Fibroblast of the aortic adventitia (primary cell): Measurements from ENCODE around the gene LENG8. TPM values are rescaled to one million over a fixed set of nuclear protein-coding genes. Genes with fewer than 3 reads are reported as not detected.

Experiments
- DNase-seq: peaks from one replicate; pipeline ENCODE4 v3.0.0-alpha.2; 2010; ENCODE audit warnings: low read depth
- H3K4me3 ChIP-seq: 2 replicates; pipeline ENCODE4 v1.5.1; 2011; ENCODE audit warnings: low read depth, mild to moderate bottlenecking, control low read depth, low read length, moderate library complexity
- total RNA-seq: library from RNA; depleted of rRNA; stranded (reverse); fragments of >200 nt; gene quantifications from 2 replicates; pipeline ENCODE4 v1.2.3, GENCODE V29; 2012; ENCODE audit warnings: low replicate concordance
- TF ChIP-seq, protein P1 (sequence below): IDR thresholded peaks from 2 replicates; pipeline ENCODE4 v1.5.1; 2011; ENCODE audit warnings: mild to moderate bottlenecking, low read length, control low read depth, inconsistent platforms; ENCODE audit not compliant: insufficient read depth

The LENG8 gene
- total RNA-seq, 1 donor = 41.7 TPM

- TF ChIP-seq, protein P1, sequence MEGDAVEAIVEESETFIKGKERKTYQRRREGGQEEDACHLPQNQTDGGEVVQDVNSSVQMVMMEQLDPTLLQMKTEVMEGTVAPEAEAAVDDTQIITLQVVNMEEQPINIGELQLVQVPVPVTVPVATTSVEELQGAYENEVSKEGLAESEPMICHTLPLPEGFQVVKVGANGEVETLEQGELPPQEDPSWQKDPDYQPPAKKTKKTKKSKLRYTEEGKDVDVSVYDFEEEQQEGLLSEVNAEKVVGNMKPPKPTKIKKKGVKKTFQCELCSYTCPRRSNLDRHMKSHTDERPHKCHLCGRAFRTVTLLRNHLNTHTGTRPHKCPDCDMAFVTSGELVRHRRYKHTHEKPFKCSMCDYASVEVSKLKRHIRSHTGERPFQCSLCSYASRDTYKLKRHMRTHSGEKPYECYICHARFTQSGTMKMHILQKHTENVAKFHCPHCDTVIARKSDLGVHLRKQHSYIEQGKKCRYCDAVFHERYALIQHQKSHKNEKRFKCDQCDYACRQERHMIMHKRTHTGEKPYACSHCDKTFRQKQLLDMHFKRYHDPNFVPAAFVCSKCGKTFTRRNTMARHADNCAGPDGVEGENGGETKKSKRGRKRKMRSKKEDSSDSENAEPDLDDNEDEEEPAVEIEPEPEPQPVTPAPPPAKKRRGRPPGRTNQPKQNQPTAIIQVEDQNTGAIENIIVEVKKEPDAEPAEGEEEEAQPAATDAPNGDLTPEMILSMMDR = no peak
- H3K4me3 ChIP-seq = no peak overlapping the region
- DNase-seq = no peak
These were observed 12.2 kb downstream of the LENG8 start for GRCh38 chr19:54461210-54461609.

- TF ChIP-seq, protein P1 = no peak
- no peak for DNase-seq
- no peak overlapping the region for H3K4me3 ChIP-seq
These were observed 12.6 kb downstream of the LENG8 start for GRCh38 chr19:54461613-54462012.

DNA sequence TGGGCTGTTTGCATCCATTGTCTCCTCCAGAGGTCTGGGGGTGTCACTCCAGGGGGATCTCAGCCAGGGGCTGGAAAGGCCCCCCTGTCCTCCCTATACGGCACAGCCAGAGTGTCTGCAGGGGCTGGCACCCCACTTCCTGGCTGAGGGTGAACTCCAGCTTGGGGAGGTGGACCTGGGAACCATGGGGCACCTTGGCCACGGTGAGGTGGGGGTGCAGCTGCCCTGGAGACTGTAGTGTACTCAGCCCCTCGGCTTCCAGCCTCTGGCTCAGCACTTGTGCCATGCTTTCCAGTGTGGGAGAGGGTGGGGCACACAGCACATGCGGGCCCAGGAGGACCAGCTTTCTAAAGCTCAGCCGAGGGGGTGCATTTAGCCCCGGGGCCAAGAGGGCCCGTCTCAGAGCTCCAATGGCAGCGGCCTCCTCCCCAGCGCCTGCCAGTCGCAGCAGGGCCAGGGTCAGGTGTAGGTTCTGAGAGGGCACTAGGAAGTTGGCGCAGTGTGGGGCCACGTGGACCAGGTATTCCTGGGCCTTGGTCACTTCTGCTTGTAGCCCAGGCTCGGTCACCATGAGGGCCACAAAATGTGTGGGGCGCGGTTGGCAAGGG lies 13.2 kb downstream of the LENG8 start:
- TF ChIP-seq, protein P1 = no peak
- H3K4me3 ChIP-seq = peak overlapping the region; percentile 75
- no peak for DNase-seq

GRCh38 chr19:54462655-54463530 lies 13.9 kb downstream of the LENG8 start:
- DNase-seq = peak; percentile 69
- peak overlapping the region; percentile 75 for H3K4me3 ChIP-seq
- TF ChIP-seq, protein P1 = peak; percentile 16

- TF ChIP-seq, protein P1 = no peak
- H3K4me3 ChIP-seq = peak within 1 kb of the TSS; percentile 75
- peak; percentile 98 for DNase-seq
These were observed 14.6 kb downstream of the LENG8 start, which contains the start of gene LENG9 for GRCh38 chr19:54463531-54464043. TSS of gene LENG9 (minus strand) at chr19:54463778. CDS start at chr19:54463526, 252 bp downstream.

DNA sequence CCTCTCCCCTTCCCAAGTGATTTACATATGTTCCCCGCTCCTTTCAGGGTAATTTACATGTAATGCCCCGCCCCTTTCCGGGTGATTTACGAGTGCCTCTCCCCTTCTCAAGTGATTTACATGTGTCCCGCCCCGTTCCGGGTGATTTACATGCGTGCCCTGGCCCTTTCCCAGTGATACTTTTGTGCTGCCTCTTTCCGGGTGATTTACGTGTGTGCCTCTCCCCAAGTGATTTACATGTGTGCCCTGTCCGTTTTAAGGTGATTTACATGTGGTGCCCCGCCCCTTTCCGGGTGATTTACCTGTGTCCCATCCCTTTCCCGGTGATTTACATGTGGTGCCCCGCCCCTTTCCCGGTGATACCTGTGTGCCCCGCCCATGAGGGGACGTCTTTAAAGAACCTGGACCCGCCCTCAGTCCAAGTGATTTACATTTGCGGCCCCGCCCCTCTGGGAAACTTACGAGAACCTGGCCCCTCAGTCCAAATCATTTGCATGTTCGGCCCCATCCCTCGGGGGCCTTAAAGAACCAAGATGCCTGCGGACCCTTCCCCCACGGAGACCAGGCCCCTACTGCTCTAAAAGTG lies 15.1 kb downstream of the LENG8 start:
- peak; percentile 56 for DNase-seq
- H3K4me3 ChIP-seq = peak overlapping the region; percentile 59
- TF ChIP-seq, protein P1 = no peak
